NCI-H2029 treated with DMSO at 0.1 percent for 48 hours (cell line): ENCODE measurements around the gene EVA1B.

Source experiments
- DNase-seq: peaks from one replicate; lab custom pipeline; 2025; lab: John Stamatoyannopoulos, UW

EVA1B gene

GRCh38 chr1:36323636-36324352 is at the start of gene EVA1B:
Gene EVA1B, minus strand, starts transcription at chr1:36323645. Its CDS starts 608 bp downstream, at chr1:36323037.
- DNase-seq = no peak

GRCh38 chr1:36372617-36373016 is 49.2 kb upstream of the EVA1B start:
- DNase-seq = no peak

- peak; percentile 31 for DNase-seq
Observed at GRCh38 chr1:36369061-36369861, 45.8 kb upstream of the EVA1B start.

GRCh38 chr1:36367798-36368197 is 44.4 kb upstream of the EVA1B start:
- DNase-seq = no peak

- no peak for DNase-seq
Observed at GRCh38 chr1:36367066-36367465, 43.6 kb upstream of the EVA1B start.

- no peak for DNase-seq
Observed at GRCh38 chr1:36366091-36366661, 42.7 kb upstream of the EVA1B start.

GRCh38 chr1:36365381-36365780 is 41.9 kb upstream of the EVA1B start:
- no peak for DNase-seq

GRCh38 chr1:36359911-36360550 is 36.6 kb upstream of the EVA1B start:
- DNase-seq = no peak

GRCh38 chr1:36359383-36359782 is 35.9 kb upstream of the EVA1B start:
- no peak for DNase-seq

- DNase-seq = no peak
Observed at GRCh38 chr1:36358514-36359084, 35.2 kb upstream of the EVA1B start.

- no peak for DNase-seq
Observed at GRCh38 chr1:36355811-36356210, 32.4 kb upstream of the EVA1B start.

GRCh38 chr1:36354486-36354885 is 31.0 kb upstream of the EVA1B start:
- DNase-seq = no peak

- DNase-seq = no peak
Observed at GRCh38 chr1:36352910-36353878, 29.7 kb upstream of the EVA1B start.

- no peak for DNase-seq
Observed at GRCh38 chr1:36352125-36352909, 28.9 kb upstream of the EVA1B start.

GRCh38 chr1:36351227-36351977 is 28.0 kb upstream of the EVA1B start:
- DNase-seq = no peak

- no peak for DNase-seq
Observed at GRCh38 chr1:36350659-36351226, 27.3 kb upstream of the EVA1B start.

- DNase-seq = no peak
Observed at GRCh38 chr1:36349839-36350238, 26.4 kb upstream of the EVA1B start.

- no peak for DNase-seq
Observed at GRCh38 chr1:36349241-36349671, 25.8 kb upstream of the EVA1B start.

- DNase-seq = no peak
Observed at GRCh38 chr1:36346741-36347370, 23.4 kb upstream of the EVA1B start.
